Large intestine (tissue), 3 donors: ENCODE results near the gene SHB. TPM values are rescaled to one million over a fixed set of nuclear protein-coding genes. Genes with fewer than 3 reads are reported as not detected.

ENCODE experiments used
- DNase-seq, 2 donors: peaks; one replicate each; pipeline versions ENCODE4 v3.0.0 to v3.0.0-alpha.2; 2013
- H3K27ac ChIP-seq: one replicate; pipeline ENCODE4 v1.5.1; 2013; ENCODE audit warnings: low read length
- H3K27me3 ChIP-seq: 2 replicates; pipeline ENCODE4 v1.6.1; 2013; ENCODE audit warnings: low read length; ENCODE audit not compliant: control insufficient read depth, insufficient read depth
- H3K36me3 ChIP-seq: 2 replicates; pipeline ENCODE4 v1.6.1; 2013; ENCODE audit warnings: low read length; ENCODE audit not compliant: control insufficient read depth, insufficient read depth
- H3K4me1 ChIP-seq: one replicate; pipeline ENCODE4 v1.6.1; 2013; ENCODE audit warnings: low read length; ENCODE audit not compliant: control insufficient read depth, insufficient read depth
- H3K4me3 ChIP-seq: one replicate; pipeline ENCODE4 v1.5.1; 2013; ENCODE audit warnings: low read length
- H3K9me3 ChIP-seq: one replicate; pipeline ENCODE4 v1.6.1; 2013; ENCODE audit warnings: mild to moderate bottlenecking, low read depth, low read length, moderate library complexity; ENCODE audit not compliant: control insufficient read depth
- WGBS: methylation state at CpG from one replicate; pipeline ENCODE4 v1.1.5; 2013; ENCODE audit warnings: low lambda C conversion rate; ENCODE audit not compliant: insufficient coverage; 5-methylcytosine and 5-hydroxymethylcytosine counted together
- polyA plus RNA-seq: library from polyadenylated mRNA; unstranded; fragments of 120-200 nt; gene quantifications from one replicate; pipeline ENCODE4 v1.2.1, GENCODE V29; 2013

The SHB gene
- polyA plus RNA-seq, 1 donor, result 17.8 TPM

DNA sequence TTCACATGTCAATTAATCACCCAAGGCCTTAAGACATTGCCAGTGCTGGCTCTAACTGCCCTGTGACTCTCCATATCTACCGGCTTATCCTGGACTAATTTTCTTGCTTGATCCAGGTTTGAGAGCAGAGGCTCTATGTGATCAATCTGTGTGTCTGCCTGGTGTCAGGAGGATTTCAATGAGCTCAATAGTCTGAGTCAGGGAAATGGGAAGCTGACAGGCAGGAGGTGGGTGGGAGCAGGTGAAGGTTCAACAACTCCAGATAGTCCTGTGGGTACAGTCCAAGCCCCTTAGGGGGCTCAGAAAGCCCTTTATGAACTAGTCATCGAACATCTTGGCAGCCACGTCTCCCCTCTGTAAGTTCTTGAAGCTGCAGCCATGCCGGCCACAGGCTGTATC, 72.2 kb downstream of the SHB start:
- Histone ChIP-seq H3K27me3 (no peaks in the 10 kb centered on the region), H3K4me3 (no peak overlapping the region), H3K36me3 (peaks cover 23% of the 10 kb centered on the region), H3K27ac (no peak overlapping the region), H3K9me3 (no peaks in the 10 kb centered on the region), H3K4me1 (peaks cover 20% of the 10 kb centered on the region)
- no peak for DNase-seq
- WGBS, result no CpG with 5 or more reads among the region's 4 CpGs

DNA sequence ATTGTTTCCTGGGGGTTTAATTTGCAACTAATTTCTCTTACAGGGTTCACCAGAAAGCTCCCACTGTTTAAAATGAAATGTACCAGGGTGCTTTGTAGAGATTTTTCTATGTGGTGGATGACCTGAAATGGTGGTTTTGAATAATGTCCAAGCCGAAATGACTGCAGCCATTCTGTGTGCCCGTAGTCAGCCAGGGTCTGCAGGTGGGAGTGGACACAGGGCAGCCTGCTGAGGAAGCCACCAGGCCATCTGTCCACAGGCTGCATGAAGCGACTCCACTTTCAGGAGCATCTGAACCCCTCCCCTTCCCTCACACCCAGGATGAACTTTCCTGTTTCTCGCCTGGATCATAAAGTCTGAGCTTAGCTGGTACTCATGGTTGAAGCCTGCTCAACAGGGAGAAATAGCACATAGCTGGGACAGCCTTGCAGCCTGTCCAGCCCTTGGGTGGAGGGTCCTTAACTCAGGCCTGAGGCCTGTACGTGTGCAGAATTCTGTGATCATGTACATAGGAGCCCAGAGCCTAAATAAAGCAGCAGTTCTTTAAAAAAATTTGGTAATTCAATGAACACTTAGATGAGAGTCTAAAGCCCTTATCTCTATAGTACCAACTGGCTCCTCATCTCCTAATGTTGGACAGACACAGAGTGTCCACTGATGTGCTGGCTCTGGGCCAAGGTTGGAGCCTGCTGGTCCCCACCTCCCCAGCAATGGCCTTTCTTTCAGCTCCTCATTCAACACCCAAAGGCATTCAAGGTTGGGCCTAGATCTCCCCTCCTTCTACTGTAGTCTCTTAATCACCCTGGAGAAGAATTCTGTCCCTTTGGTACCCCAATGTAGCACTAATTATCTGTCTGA, 72.8 kb downstream of the SHB start:
- DNase-seq, result no peak
- no peak overlapping the region for H3K27ac ChIP-seq
- H3K9me3 ChIP-seq, result no peaks in the 10 kb centered on the region
- H3K27me3 ChIP-seq, result no peaks in the 10 kb centered on the region
- H3K36me3 ChIP-seq, result peaks cover 17% of the 10 kb centered on the region
- no CpG with 5 or more reads among the region's 5 CpGs for WGBS
- peaks cover 20% of the 10 kb centered on the region for H3K4me1 ChIP-seq
- H3K4me3 ChIP-seq, result no peak overlapping the region

DNA sequence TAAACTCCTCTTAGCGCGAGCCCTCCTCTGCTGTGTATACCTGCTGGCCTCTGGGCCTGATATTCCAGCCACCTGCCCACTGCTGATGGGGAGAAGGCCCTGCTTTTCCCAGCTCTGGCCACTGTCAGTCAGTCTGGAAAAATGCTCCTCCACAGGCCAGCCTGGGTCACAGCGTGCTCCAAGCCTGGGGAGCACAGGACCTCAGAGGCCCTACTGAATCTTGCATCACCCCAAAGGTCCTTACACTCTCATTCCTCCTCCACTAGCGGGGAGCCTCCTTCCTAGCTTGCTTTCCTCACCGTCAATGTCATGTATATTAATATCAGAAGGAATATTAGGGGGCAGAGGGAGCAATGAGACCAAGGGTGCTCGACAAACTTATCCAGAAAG, 73.7 kb downstream of the SHB start:
- DNase-seq, result no peak
- H3K4me3 ChIP-seq, result no peak overlapping the region

DNA sequence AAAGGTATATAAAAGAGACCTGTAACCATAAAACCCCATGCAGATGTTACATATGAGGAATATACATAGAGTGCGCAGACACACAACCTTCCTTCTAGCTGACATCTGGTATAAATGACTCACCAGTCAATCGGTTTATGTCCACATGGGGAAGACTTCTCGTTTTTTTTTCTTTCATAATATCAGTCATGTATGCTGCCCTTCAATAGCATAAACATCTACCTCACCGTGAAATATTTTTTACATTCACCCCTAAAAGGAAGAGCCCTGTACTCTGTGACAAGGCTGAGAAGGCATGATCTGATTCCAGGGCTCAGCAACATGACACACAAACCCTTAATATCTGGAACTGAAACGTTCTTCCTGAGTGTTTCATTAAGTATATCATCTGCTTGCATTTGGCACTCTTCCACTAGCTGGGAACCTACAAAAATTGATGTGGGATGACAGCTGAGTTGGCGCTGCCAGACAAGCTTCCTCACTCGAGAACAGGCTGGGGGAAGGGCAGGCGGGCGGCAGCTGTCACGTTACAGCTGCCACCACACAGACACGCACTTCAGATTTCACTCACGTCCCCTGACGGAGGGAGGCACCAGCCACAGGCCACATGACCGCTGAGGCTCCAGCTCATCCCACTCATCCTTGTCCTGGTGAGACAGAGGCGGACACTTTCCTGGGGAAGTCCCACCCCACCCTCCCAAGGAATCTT, 74.2 kb downstream of the SHB start:
- peak; percentile 29 to 43 for DNase-seq
- Histone ChIP-seq H3K4me3 (no peak overlapping the region), H3K4me1 (peaks cover 20% of the 10 kb centered on the region), H3K27me3 (no peaks in the 10 kb centered on the region), H3K27ac (no peak overlapping the region), H3K36me3 (peaks cover 12% of the 10 kb centered on the region), H3K9me3 (no peaks in the 10 kb centered on the region)
- 60% methylated on average over 3 of the region's 15 CpGs for WGBS

More for the DNA sequence above, 73.7 kb downstream of the SHB start:
- H3K36me3 ChIP-seq, result peaks cover 10% of the 10 kb centered on the region
- H3K9me3 ChIP-seq, result no peaks in the 10 kb centered on the region
- WGBS, result no CpG with 5 or more reads among the region's 6 CpGs
- no peak overlapping the region for H3K27ac ChIP-seq
- H3K4me1 ChIP-seq, result peaks cover 20% of the 10 kb centered on the region
- H3K27me3 ChIP-seq, result no peaks in the 10 kb centered on the region

DNA sequence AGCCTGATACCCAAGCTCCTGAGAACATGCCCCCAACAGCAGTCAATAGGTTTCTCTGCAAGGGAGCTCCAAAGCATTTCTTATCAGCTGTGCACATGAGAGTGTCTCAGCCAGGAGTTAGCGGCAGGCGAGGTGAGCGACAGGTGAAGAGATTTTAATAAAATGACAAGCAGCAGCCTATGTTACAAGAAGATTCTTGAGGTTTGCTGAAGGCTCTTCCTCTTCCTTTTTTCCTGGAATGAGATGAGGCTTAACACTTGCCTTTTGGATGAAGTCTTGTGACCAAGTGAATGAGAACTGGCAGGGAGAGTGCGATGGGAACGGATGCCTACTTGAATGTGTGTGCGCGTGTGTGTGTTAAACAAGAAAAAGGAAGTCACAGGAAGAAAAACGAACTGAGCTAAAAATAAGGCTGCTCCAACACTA, 76.1 kb downstream of the SHB start:
- WGBS, result 79% methylated on average over 4 of the region's 8 CpGs
- Histone ChIP-seq H3K27ac (no peak overlapping the region), H3K36me3 (peaks cover 9% of the 10 kb centered on the region), H3K9me3 (no peaks in the 10 kb centered on the region), H3K4me1 (peaks cover 15% of the 10 kb centered on the region), H3K4me3 (no peak overlapping the region), H3K27me3 (no peaks in the 10 kb centered on the region)
- no peak for DNase-seq

DNA sequence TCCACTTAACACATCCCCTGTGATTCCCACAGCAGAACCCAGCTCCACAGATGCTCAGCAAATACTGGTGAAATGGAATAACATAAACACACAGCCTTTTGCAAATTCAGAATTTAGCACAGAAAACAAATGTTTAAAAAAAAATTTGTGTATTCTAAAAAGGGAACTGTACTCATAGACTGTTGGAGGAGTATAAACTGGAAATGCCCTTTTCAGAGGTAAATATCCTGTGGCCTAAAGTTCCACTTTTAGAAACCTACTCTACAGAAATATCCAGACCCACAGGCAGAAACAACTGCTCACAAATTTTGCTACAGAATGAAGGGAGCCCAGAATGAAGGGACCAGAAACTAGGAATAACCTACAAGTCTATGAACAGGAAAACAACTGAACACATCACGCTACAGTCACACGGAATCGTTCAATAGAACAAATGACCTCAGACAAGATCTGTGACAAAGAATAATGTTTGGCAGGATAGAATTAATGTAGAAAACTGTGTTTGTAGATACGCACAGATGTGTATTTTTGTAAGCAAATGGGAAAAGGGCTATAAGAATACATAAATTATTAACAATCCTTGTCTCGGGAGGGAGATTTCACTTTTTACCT, 78.5 kb downstream of the SHB start:
- H3K4me3 ChIP-seq, result no peak overlapping the region
- no peak overlapping the region for H3K27ac ChIP-seq
- no peak for DNase-seq
- no peaks in the 10 kb centered on the region for H3K9me3 ChIP-seq
- no peaks in the 10 kb centered on the region for H3K27me3 ChIP-seq
- H3K4me1 ChIP-seq, result peaks cover 15% of the 10 kb centered on the region
- H3K36me3 ChIP-seq, result peaks cover 11% of the 10 kb centered on the region
- 88% methylated on average over 4 of the region's 5 CpGs for WGBS

DNA sequence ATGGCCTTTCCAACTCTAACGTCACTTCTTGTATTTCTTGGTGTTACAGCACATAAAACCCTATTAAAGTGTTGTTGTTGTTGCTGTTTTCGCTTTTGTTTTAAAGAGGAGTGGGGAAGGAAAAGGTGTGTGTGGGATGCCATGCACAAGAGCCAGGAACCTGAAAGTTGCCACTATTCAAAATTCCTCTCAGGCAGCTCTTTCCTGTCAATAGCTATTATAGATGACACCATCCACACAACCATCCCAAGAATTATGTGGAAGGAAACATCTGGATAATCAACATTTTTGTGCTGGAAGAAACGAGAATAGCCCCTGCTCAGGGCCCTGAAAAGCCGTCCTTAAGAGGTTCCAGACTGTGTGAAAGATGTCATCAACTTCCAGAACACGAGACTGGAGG, 79.3 kb downstream of the SHB start:
- no peak for DNase-seq
- Histone ChIP-seq H3K27me3 (no peaks in the 10 kb centered on the region), H3K9me3 (no peaks in the 10 kb centered on the region), H3K36me3 (peaks cover 11% of the 10 kb centered on the region), H3K4me3 (no peak overlapping the region), H3K27ac (no peak overlapping the region), H3K4me1 (peaks cover 18% of the 10 kb centered on the region)
- 100% methylated on average over 1 of the region's 5 CpGs for WGBS

DNA sequence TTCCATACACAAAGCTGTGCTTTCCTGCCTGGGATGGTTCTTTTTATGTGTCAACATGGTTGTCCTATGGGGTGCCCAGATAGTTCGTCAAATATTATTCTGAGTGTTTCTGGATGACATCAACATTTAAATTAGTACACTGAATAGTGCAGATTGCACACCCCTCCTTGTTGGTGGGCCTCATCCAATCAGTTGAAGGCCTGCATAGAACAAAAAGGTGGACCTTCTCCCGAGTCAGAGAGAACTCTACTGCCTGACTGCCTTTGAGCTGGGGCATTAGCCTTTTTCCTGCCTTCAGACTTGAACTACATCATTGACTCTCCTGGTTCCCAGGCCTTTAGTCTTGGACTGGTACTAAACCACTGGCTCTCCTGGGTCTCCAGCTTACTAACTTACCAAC, 80.4 kb downstream of the SHB start:
- H3K27me3 ChIP-seq, result no peaks in the 10 kb centered on the region
- WGBS, result no CpG with 5 or more reads among the region's 2 CpGs
- H3K4me3 ChIP-seq, result no peak overlapping the region
- no peaks in the 10 kb centered on the region for H3K9me3 ChIP-seq
- H3K4me1 ChIP-seq, result peaks cover 10% of the 10 kb centered on the region
- DNase-seq, result no peak
- peaks cover 11% of the 10 kb centered on the region for H3K36me3 ChIP-seq
- no peak overlapping the region for H3K27ac ChIP-seq

DNA sequence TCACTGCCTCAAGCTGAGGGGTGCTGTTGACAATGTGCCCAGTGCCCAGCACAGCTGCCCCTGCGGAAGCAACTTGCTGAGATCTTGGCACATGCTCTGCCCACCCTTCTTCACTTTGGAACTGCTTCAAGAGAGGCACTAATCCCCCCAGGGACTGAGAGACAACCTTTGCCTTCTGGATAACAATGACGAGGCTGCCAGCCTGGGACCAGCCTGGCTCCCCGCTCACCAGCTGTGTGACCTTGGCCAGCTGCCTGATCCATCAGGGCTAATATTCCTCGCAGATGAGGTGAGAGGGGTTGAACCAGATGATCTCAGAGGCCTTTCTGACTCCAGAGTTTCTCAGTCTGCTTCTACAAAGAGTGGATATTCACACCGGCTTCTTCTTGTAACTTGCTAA, 81.0 kb downstream of the SHB start:
- no peaks in the 10 kb centered on the region for H3K9me3 ChIP-seq
- H3K4me3 ChIP-seq, result no peak overlapping the region
- no peak for DNase-seq
- peaks cover 10% of the 10 kb centered on the region for H3K4me1 ChIP-seq
- H3K27me3 ChIP-seq, result no peaks in the 10 kb centered on the region
- WGBS, result no CpG with 5 or more reads among the region's 5 CpGs
- H3K27ac ChIP-seq, result no peak overlapping the region
- H3K36me3 ChIP-seq, result peaks cover 11% of the 10 kb centered on the region

DNA sequence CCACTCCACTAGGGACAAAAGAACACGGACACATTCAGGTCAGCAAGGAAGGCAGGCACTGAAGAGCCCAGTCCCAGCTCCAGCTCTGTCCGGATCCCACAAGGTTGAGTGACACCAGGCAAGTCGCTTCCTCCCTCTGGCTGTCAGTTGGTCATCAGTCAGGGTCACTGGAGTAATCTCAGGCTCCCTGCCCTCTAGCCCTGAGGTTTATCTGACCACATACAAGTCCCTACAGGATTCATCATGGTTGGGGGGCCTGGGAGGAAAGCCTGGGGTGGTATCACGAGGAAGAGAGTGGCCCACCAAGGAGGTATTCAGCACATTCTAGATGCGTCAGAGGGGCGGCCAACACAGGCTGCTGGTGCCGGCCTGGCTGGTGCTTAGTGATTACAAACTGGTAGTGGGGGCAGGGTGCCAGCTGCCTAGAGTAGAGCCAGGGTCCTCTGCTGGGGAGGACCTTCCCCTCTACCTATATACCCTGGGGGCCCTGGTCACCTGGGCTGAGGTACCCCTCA, 81.5 kb downstream of the SHB start:
- Histone ChIP-seq H3K36me3 (peaks cover 11% of the 10 kb centered on the region), H3K27ac (no peak overlapping the region), H3K4me3 (no peak overlapping the region), H3K27me3 (no peaks in the 10 kb centered on the region), H3K4me1 (peaks cover 10% of the 10 kb centered on the region), H3K9me3 (no peaks in the 10 kb centered on the region)
- WGBS, result no CpG with 5 or more reads among the region's 7 CpGs
- DNase-seq, result no peak
